Tibial nerve (tissue), 4 donors: ENCODE measurements around the gene CD80.

Experiments
- EP300 ChIP-seq, 2 donors: sonication (generic); formaldehyde crosslinking; IDR thresholded peaks; one replicate each; pipeline ENCODE4 v1.6.1; 2017; ENCODE audit warnings: antibody characterized with exemption in 2 of 2, mild to moderate bottlenecking in 1 of 2
- POLR2A ChIP-seq, 2 donors: fragments of 450-650 bp; IDR thresholded peaks; one replicate each; pipeline ENCODE4 v1.6.1; 2017; ENCODE audit warnings: antibody characterized with exemption in 2 of 2, mild to moderate bottlenecking in 2 of 2, moderate library complexity in 2 of 2
- TF ChIP-seq, protein P1 (sequence below), 5 experiments: fragments of 200-600 bp in 3 of 5; fragments of 450-650 bp in 2 of 5; sonication (generic) in 3 of 5; IDR thresholded peaks; one replicate each; pipeline ENCODE4 v1.5.1; 2016 to 2019; ENCODE audit warnings: antibody characterized with exemption in 5 of 5, mild to moderate bottlenecking in 3 of 5, moderate library complexity in 2 of 5

DNA sequence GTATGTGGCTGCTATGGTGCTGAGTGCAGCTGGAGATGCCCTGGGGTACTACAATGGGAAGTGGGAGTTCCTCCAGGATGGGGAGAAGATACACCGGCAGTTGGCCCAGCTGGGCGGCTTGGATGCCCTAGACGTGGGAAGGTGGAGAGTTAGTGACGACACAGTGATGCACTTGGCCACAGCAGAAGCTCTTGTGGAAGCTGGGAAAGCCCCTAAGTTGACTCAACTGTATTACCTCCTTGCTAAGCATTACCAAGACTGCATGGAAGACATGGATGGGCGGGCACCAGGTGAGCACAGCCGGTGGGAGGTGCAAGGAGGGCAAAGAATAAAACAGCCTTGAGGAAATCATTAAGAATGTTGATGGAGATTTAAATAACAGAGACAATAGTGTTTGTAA is 22.8 kb upstream of the CD80 start:
- no peak for TF ChIP-seq EP300 (IDR thresholded peaks at IDR 0.05)
- TF ChIP-seq, protein P1, sequence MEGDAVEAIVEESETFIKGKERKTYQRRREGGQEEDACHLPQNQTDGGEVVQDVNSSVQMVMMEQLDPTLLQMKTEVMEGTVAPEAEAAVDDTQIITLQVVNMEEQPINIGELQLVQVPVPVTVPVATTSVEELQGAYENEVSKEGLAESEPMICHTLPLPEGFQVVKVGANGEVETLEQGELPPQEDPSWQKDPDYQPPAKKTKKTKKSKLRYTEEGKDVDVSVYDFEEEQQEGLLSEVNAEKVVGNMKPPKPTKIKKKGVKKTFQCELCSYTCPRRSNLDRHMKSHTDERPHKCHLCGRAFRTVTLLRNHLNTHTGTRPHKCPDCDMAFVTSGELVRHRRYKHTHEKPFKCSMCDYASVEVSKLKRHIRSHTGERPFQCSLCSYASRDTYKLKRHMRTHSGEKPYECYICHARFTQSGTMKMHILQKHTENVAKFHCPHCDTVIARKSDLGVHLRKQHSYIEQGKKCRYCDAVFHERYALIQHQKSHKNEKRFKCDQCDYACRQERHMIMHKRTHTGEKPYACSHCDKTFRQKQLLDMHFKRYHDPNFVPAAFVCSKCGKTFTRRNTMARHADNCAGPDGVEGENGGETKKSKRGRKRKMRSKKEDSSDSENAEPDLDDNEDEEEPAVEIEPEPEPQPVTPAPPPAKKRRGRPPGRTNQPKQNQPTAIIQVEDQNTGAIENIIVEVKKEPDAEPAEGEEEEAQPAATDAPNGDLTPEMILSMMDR (IDR thresholded peaks at IDR 0.05), result no peak
- TF ChIP-seq POLR2A (IDR thresholded peaks at IDR 0.05), result no peak
